GM20431 (cell line): ENCODE data around the gene C1QL1.

ENCODE experiments used
- in situ Hi-C: fragments of 300-500 bp; cut with MseI, MboI; formaldehyde crosslinking; loops from one replicate; pipeline ENCODE4 v1.15.0; 2020; ENCODE audit warnings: low sequenced_read_pairs; ENCODE audit not compliant: unreplicated experiment

C1QL1 gene

GRCh38 chr17:44990994-44991393, 22.9 kb upstream of the C1QL1 start:
- in situ Hi-C loops: no loop called here

GRCh38 chr17:44989552-44990138, 21.5 kb upstream of the C1QL1 start:
- in situ Hi-C loops: no loop called here

- in situ Hi-C loops: no loop called here
Observed at GRCh38 chr17:44988044-44988942, 20.2 kb upstream of the C1QL1 start.

GRCh38 chr17:44983563-44983962, 15.5 kb upstream of the C1QL1 start:
- in situ Hi-C loops: no loop called here

GRCh38 chr17:44982113-44982702, 14.1 kb upstream of the C1QL1 start:
- in situ Hi-C loops: no loop called here

GRCh38 chr17:44981221-44981968, 13.3 kb upstream of the C1QL1 start:
- in situ Hi-C loops: no loop called here

- in situ Hi-C loops: no loop called here
Observed at GRCh38 chr17:44979426-44979995, 11.4 kb upstream of the C1QL1 start.

GRCh38 chr17:44978807-44979206, 10.7 kb upstream of the C1QL1 start:
- in situ Hi-C loops: no loop called here

GRCh38 chr17:44977814-44978550, 9.9 kb upstream of the C1QL1 start:
- in situ Hi-C loops: no loop called here

GRCh38 chr17:44977065-44977464, 9.0 kb upstream of the C1QL1 start:
- in situ Hi-C loops: no loop called here

GRCh38 chr17:44976206-44976605, 8.1 kb upstream of the C1QL1 start:
- in situ Hi-C loops: no loop called here

- in situ Hi-C loops: no loop called here
Observed at GRCh38 chr17:44972953-44973352, 4.8 kb upstream of the C1QL1 start.

GRCh38 chr17:44971776-44972483, 3.8 kb upstream of the C1QL1 start:
- in situ Hi-C loops: no loop called here

GRCh38 chr17:44970136-44970741, 2.1 kb upstream of the C1QL1 start:
- in situ Hi-C loops: no loop called here

- in situ Hi-C loops: no loop called here
Observed at GRCh38 chr17:44969144-44969780, 1.2 kb upstream of the C1QL1 start.

GRCh38 chr17:44967907-44968224, 237 bp downstream of the C1QL1 start:
- in situ Hi-C loops: no loop called here

- in situ Hi-C loops: no loop called here
Observed at GRCh38 chr17:44967026-44967906, 837 bp downstream of the C1QL1 start.
